SK-N-SH (cell line): Measurements from ENCODE around the gene POLR2C. TPM values are rescaled to one million over a fixed set of nuclear protein-coding genes. Genes with fewer than 3 reads are reported as not detected.
A peak's percentile ranks its signal among the peaks of the same experiment; 100 is the strongest.

Experiments used
- CTCF ChIA-PET: fragments of 300-600, 350-600 bp; formaldehyde crosslinking; extraction: SDS; loops from one replicate; lab custom pipeline; 2021; lab: Yijun Ruan, JAX
- POLR2A ChIA-PET: fragments of 350-600 bp; sonication (Branson Sonifier 250); formaldehyde crosslinking; extraction: SDS; loops from one replicate; lab custom pipeline; 2020; ENCODE audit warnings: antibody characterized with exemption, inconsistent platforms; lab: Yijun Ruan, JAX
- DNase-seq: peaks from one replicate; pipeline ENCODE4 v3.0.0; 2012
- H2AFZ ChIP-seq: fragments of 200-600 bp; sonication (generic); 2 replicates; pipeline ENCODE4 v1.8.1; 2016; ENCODE audit warnings: antibody characterized with exemption, mild to moderate bottlenecking, low read depth
- H3F3A ChIP-seq: fragments of 200-600 bp; sonication (generic); replicated peaks from 2 replicates; pipeline ENCODE3; 2016; ENCODE audit warnings: antibody characterized with exemption, mild to moderate bottlenecking; ENCODE audit not compliant: insufficient read depth
- H3K27ac ChIP-seq, 2 experiments: fragments of 200-500 bp in 1 of 2; fragments of 200-600 bp in 1 of 2; sonication (Bioruptor generic) in 1 of 2; sonication (generic), shearing (Covaris generic) in 1 of 2; 2 replicates each; pipeline versions ENCODE4 v1.5.1 to v1.6.1; 2014 to 2016; ENCODE audit warnings: low read depth in 2 of 2, inconsistent platforms in 1 of 2, low read length in 1 of 2, mild to moderate bottlenecking in 1 of 2, mixed read lengths in 1 of 2
- H3K27me3 ChIP-seq: fragments of 200-600 bp; sonication (generic), shearing (Covaris generic); 2 replicates; pipeline ENCODE4 v1.6.1; 2016; ENCODE audit warnings: mixed run types; ENCODE audit not compliant: insufficient read depth
- H3K36me3 ChIP-seq, 2 experiments: fragments of 200-500 bp in 1 of 2; fragments of 200-600 bp in 1 of 2; sonication (Bioruptor generic) in 1 of 2; sonication (generic) in 1 of 2; replicated peaks in 1 of 2; 2 replicates each; pipeline versions ENCODE3 to v1.5.1; 2014 to 2016; ENCODE audit warnings: low read length in 1 of 2, mild to moderate bottlenecking in 1 of 2; ENCODE audit not compliant: insufficient read depth in 2 of 2, control insufficient read depth in 1 of 2
- H3K4me1 ChIP-seq, 2 experiments: fragments of 200-500 bp in 1 of 2; fragments of 200-600 bp in 1 of 2; sonication (Bioruptor generic) in 1 of 2; sonication (generic), shearing (Covaris generic) in 1 of 2; 2 replicates each; pipeline versions ENCODE4 v1.5.1 to v1.6.1; 2014 to 2016; ENCODE audit warnings: low read depth in 1 of 2, low read length in 1 of 2, mixed run types in 1 of 2; ENCODE audit not compliant: insufficient read depth in 2 of 2, control insufficient read depth in 1 of 2
- H3K4me2 ChIP-seq: fragments of 200-600 bp; sonication (generic), shearing (Covaris generic); 2 replicates; pipeline ENCODE4 v1.6.1; 2017; ENCODE audit warnings: mixed run types
- H3K4me3 ChIP-seq, 2 experiments: fragments of 200-500 bp in 1 of 2; fragments of 200-600 bp in 1 of 2; sonication (Bioruptor generic) in 1 of 2; sonication (generic), shearing (Covaris generic) in 1 of 2; 2 replicates each; pipeline versions ENCODE4 v1.5.1 to v1.8.1; 2014 to 2016; ENCODE audit warnings: low read depth in 2 of 2, inconsistent platforms in 1 of 2, low read length in 1 of 2, mild to moderate bottlenecking in 1 of 2, mixed read lengths in 1 of 2, moderate library complexity in 1 of 2
- H3K79me2 ChIP-seq: fragments of 200-600 bp; sonication (generic); 2 replicates; pipeline ENCODE4 v1.8.1; 2017; ENCODE audit warnings: mild to moderate bottlenecking; ENCODE audit not compliant: insufficient read depth
- H3K9ac ChIP-seq: fragments of 200-600 bp; sonication (generic); 2 replicates; pipeline ENCODE4 v1.6.1; 2017; ENCODE audit warnings: mixed run types
- H3K9me2 ChIP-seq: fragments of 200-600 bp; sonication (generic); 2 replicates; pipeline ENCODE4 v1.6.1; 2017; ENCODE audit warnings: mixed run types
- H3K9me3 ChIP-seq: fragments of 200-600 bp; sonication (generic); 2 replicates; pipeline ENCODE4 v1.6.1; 2017; ENCODE audit warnings: mixed run types, mild to moderate bottlenecking, moderate library complexity
- H4K20me1 ChIP-seq: fragments of 200-600 bp; sonication (generic); 2 replicates; pipeline ENCODE4 v1.6.1; 2017; ENCODE audit warnings: mild to moderate bottlenecking, mixed run types; ENCODE audit not compliant: insufficient read depth
- CHD2 ChIP-seq: fragments of 150-350 bp; IDR thresholded peaks from 2 replicates; pipeline ENCODE4 v1.6.1; 2018; ENCODE audit warnings: low read length; ENCODE audit not compliant: partially characterized antibody
- EP300 ChIP-seq, 2 experiments: IDR thresholded peaks; 2 replicates each; pipeline versions ENCODE4 v1.4.0 to v1.6.1; 2012; ENCODE audit warnings: borderline replicate concordance in 1 of 2, low read depth in 1 of 2, low read length in 1 of 2
- EZH2phosphoT487 ChIP-seq: fragments of 200-600 bp; sonication (generic); IDR thresholded peaks from 2 replicates; pipeline ENCODE4 v1.6.1; 2017; ENCODE audit warnings: low read depth, mixed run types, mild to moderate bottlenecking, antibody characterized with exemption, moderate library complexity, borderline replicate concordance
- FOSL2 ChIP-seq: IDR thresholded peaks from 2 replicates; pipeline ENCODE4 v1.4.0; 2012; ENCODE audit warnings: low read depth, mild to moderate bottlenecking, moderate library complexity, borderline replicate concordance
- FOXJ3 ChIP-seq: sonication (generic); formaldehyde crosslinking; IDR thresholded peaks from 2 replicates; pipeline ENCODE4 v1.5.1; 2020; ENCODE audit warnings: mild to moderate bottlenecking, missing genetic modification reagents
- GABPA ChIP-seq: IDR thresholded peaks from 2 replicates; pipeline ENCODE4 v1.4.0; 2012; ENCODE audit warnings: low read depth, mild to moderate bottlenecking
- MEF2A ChIP-seq: IDR thresholded peaks from 2 replicates; pipeline ENCODE4 v1.4.0; 2012; ENCODE audit warnings: low read depth, borderline replicate concordance
- NFIC ChIP-seq: IDR thresholded peaks from 2 replicates; pipeline ENCODE4 v1.4.0; 2012; ENCODE audit warnings: borderline replicate concordance
- POLR2AphosphoS5 ChIP-seq: IDR thresholded peaks from 2 replicates; pipeline ENCODE4 v1.6.1; 2012; ENCODE audit warnings: low read depth, low read length
- RCOR1 ChIP-seq: fragments of 150-350 bp; IDR thresholded peaks from 2 replicates; pipeline ENCODE4 v1.6.1; 2017; ENCODE audit warnings: antibody characterized with exemption, low read length
- RFX5 ChIP-seq: IDR thresholded peaks from 2 replicates; pipeline ENCODE4 v1.6.1; 2012; ENCODE audit warnings: mild to moderate bottlenecking, improper control_type of control experiment, low read length
- TAF1 ChIP-seq: IDR thresholded peaks from 2 replicates; pipeline ENCODE4 v1.6.1; 2012; ENCODE audit warnings: low read depth, mild to moderate bottlenecking, low read length, moderate library complexity, borderline replicate concordance
- WGBS: methylation state at CpG from one replicate; pipeline ENCODE4 v1.1.6; 2017; ENCODE audit warnings: low lambda C conversion rate; 5-methylcytosine and 5-hydroxymethylcytosine counted together
- polyA plus RNA-seq, 3 experiments: library from polyadenylated mRNA; depleted of rRNA; stranded (reverse); fragments of >200 nt; gene quantifications; 2 replicates each; pipeline ENCODE4 v1.2.3, GENCODE V29; 2012
- TF ChIP-seq, protein P1 (sequence below): fragments of 150-350 bp; IDR thresholded peaks from 2 replicates; pipeline ENCODE4 v1.6.1; 2017; ENCODE audit warnings: antibody characterized with exemption, low read length, low read depth, borderline replicate concordance
- TF ChIP-seq, protein P2 (sequence below): IDR thresholded peaks from 2 replicates; pipeline ENCODE4 v1.6.1; 2012; ENCODE audit warnings: mild to moderate bottlenecking, low read depth, low read length, moderate library complexity
- TF ChIP-seq, protein P3 (sequence below): IDR thresholded peaks from 2 replicates; pipeline ENCODE4 v1.4.0; 2012; ENCODE audit warnings: low read depth

POLR2C gene
- polyA plus RNA-seq, 1 of the 3 experiments (the other 2 are of a cell fraction) = 160 TPM

- TF ChIP-seq, protein P1, sequence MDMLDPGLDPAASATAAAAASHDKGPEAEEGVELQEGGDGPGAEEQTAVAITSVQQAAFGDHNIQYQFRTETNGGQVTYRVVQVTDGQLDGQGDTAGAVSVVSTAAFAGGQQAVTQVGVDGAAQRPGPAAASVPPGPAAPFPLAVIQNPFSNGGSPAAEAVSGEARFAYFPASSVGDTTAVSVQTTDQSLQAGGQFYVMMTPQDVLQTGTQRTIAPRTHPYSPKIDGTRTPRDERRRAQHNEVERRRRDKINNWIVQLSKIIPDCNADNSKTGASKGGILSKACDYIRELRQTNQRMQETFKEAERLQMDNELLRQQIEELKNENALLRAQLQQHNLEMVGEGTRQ = no peak
- TF ChIP-seq, protein P2, sequence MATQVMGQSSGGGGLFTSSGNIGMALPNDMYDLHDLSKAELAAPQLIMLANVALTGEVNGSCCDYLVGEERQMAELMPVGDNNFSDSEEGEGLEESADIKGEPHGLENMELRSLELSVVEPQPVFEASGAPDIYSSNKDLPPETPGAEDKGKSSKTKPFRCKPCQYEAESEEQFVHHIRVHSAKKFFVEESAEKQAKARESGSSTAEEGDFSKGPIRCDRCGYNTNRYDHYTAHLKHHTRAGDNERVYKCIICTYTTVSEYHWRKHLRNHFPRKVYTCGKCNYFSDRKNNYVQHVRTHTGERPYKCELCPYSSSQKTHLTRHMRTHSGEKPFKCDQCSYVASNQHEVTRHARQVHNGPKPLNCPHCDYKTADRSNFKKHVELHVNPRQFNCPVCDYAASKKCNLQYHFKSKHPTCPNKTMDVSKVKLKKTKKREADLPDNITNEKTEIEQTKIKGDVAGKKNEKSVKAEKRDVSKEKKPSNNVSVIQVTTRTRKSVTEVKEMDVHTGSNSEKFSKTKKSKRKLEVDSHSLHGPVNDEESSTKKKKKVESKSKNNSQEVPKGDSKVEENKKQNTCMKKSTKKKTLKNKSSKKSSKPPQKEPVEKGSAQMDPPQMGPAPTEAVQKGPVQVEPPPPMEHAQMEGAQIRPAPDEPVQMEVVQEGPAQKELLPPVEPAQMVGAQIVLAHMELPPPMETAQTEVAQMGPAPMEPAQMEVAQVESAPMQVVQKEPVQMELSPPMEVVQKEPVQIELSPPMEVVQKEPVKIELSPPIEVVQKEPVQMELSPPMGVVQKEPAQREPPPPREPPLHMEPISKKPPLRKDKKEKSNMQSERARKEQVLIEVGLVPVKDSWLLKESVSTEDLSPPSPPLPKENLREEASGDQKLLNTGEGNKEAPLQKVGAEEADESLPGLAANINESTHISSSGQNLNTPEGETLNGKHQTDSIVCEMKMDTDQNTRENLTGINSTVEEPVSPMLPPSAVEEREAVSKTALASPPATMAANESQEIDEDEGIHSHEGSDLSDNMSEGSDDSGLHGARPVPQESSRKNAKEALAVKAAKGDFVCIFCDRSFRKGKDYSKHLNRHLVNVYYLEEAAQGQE = no peak
- TF ChIP-seq, protein P3, sequence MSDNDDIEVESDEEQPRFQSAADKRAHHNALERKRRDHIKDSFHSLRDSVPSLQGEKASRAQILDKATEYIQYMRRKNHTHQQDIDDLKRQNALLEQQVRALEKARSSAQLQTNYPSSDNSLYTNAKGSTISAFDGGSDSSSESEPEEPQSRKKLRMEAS = peak; percentile 54; the same call in 1 of the 2 replicates
- 0 out of 2 replicates have a peak, but pooled peaks have one; percentile 43 for TF ChIP-seq FOXJ3 (CRISPR knock-in tag)
- TF ChIP-seq NFIC = no peak
- no peak for TF ChIP-seq GABPA
- no peak for TF ChIP-seq RCOR1
- TF ChIP-seq EZH2phosphoT487 = no peak
- no peak for TF ChIP-seq FOSL2
- TF ChIP-seq EP300 (IDR thresholded peaks at IDR 0.05; ENCODE audit: borderline replicate concordance in 1 of 2, low read depth in 1 of 2, low read length in 1 of 2) = no peak; a peak in 1 of 4 replicates
- TF ChIP-seq POLR2AphosphoS5 = no peak
- TF ChIP-seq, all 33 proteins: peak for 4
These were observed 16.9 kb downstream of the POLR2C start (continued) for GRCh38 chr16:57479205-57479975.

DNA sequence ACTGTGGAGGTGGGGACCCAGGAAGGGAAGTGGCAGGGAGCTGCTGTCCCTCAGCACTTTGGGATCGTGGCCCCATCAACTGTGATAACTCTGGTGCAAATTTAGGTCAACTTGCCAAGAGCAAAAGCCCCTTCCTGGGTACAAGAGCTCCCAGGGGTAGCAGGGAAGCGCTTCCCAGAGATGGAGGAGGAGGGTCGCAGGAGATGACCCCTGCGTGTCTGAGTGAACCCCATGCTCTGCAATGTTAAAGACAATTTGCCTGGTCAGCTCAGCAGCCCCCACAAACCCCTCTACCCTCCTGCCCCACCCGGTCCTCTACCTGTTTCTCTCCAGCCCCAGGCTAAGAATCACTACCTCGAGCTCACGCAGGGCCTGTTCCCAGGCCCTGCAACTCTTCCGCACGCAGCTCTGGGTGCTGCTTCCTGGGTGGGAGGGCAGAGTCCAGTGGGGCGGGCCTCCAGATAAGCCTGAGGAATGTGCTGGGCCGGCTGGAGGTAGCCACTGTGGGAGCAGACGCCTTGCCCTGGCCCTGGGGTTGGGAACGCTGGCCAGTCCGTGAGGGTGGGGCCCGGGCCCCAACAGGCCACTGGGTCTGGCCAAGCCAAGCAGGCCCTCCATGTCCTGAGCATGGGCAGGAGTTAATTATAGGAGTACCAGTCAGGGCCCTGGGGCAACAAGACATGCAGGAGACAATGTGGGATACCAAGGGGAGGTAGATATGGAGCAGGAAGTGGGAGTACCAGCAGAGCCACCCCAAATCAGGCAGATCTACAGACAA, 17.7 kb downstream of the POLR2C start:
- peak overlapping the region; percentile 86 for H3K4me2 ChIP-seq
- peaks cover 14 to 87% of the 10 kb centered on the region in 2 experiments; a peak in 3 of 4 replicates for H3K4me1 ChIP-seq
- peaks cover 5% of the 10 kb centered on the region for H3F3A ChIP-seq
- H3K27ac ChIP-seq = peak overlapping the region; percentile 27 to 90; a peak in 3 of 4 replicates
- H2AFZ ChIP-seq = peak overlapping the region; percentile 63; the same call in 1 of the 2 replicates
- peaks cover 0 to 3% of the 10 kb centered on the region in 2 experiments for H3K36me3 ChIP-seq
- DNase-seq = peak; percentile 62
- CTCF ChIA-PET = interaction anchor here (1.2 to 21.0 kb wide), 4 partner anchors 17 to 180 kb away, joined by 4 to 354 read pairs (median 31); partner anchors contain the start of gene POLR2C
- no peak overlapping the region; the same call in 1 of the 2 replicates for H3K9ac ChIP-seq
- peak overlapping the region; percentile 48 to 58; a peak in 3 of 4 replicates for H3K4me3 ChIP-seq
- peaks cover 7% of the 10 kb centered on the region; the same call in 1 of the 2 replicates for H3K79me2 ChIP-seq
- no peaks in the 10 kb centered on the region for H3K9me2 ChIP-seq
- 0 out of 4 replicates have a peak, but pooled peaks of 1 of the 2 experiments have one; percentile 20 for TF ChIP-seq EP300 (IDR thresholded peaks at IDR 0.05; ENCODE audit: borderline replicate concordance in 1 of 2, low read depth in 1 of 2, low read length in 1 of 2)
- no peak for TF ChIP-seq MEF2A
- TF ChIP-seq TAF1 = no peak
- TF ChIP-seq RFX5 = no peak
- no peak for TF ChIP-seq FOXJ3 (CRISPR knock-in tag)
- TF ChIP-seq FOSL2 = no peak
- no peak for TF ChIP-seq CHD2
- no peak; the same call in 1 of the 2 replicates for TF ChIP-seq RCOR1
- H3K9me3 ChIP-seq = no peaks in the 10 kb centered on the region
- H4K20me1 ChIP-seq = 0 out of 2 replicates have a peak, but pooled peaks cover 6% of the 10 kb centered on the region
- 63% methylated on average over 13 of the region's 15 CpGs for WGBS
- no peaks in the 10 kb centered on the region for H3K27me3 ChIP-seq
- POLR2A ChIA-PET = interaction anchor here (1.2 to 10.0 kb wide), 7 partner anchors 7 to 40 kb away, joined by 4 to 152 read pairs (median 7); partner anchors contain the start of genes CIAPIN1, COQ9 and POLR2C
